Astrocyte (in vitro differentiated cells and primary cell): Measurements from ENCODE around the gene ZNF487.

Experiments used
- EZH2 ChIP-seq: IDR thresholded peaks from 2 replicates; pipeline ENCODE4 v1.6.1; 2012; ENCODE audit warnings: mild to moderate bottlenecking, low read length, inconsistent platforms; ENCODE audit not compliant: insufficient read depth
- TF ChIP-seq, protein P1 (sequence below): IDR thresholded peaks from 2 replicates; pipeline ENCODE4 v1.5.1; 2011; ENCODE audit warnings: low read depth, mild to moderate bottlenecking, inconsistent platforms, low read length, moderate library complexity; ENCODE audit not compliant: insufficient read depth

DNA sequence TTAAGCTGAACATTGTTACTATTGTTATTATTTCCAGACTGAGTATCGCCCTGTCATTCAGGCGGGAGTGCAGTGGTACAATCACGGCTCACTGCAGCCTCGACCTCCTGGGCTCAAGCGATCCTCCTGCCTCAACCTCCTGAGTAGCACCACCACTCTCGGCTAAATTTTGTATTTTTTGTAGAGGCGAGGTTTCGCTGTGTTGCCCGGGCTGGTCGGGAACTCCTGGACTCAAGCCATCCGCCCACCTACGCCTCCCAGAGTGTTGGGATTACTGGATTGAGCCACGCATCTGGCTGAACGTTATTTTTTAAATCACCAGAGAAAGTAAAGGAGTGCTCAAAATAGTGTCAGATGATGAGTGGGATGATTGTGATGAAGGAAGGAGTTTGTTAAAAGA is 26.6 kb upstream of the ZNF487 start:
- TF ChIP-seq, protein P1, sequence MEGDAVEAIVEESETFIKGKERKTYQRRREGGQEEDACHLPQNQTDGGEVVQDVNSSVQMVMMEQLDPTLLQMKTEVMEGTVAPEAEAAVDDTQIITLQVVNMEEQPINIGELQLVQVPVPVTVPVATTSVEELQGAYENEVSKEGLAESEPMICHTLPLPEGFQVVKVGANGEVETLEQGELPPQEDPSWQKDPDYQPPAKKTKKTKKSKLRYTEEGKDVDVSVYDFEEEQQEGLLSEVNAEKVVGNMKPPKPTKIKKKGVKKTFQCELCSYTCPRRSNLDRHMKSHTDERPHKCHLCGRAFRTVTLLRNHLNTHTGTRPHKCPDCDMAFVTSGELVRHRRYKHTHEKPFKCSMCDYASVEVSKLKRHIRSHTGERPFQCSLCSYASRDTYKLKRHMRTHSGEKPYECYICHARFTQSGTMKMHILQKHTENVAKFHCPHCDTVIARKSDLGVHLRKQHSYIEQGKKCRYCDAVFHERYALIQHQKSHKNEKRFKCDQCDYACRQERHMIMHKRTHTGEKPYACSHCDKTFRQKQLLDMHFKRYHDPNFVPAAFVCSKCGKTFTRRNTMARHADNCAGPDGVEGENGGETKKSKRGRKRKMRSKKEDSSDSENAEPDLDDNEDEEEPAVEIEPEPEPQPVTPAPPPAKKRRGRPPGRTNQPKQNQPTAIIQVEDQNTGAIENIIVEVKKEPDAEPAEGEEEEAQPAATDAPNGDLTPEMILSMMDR = no peak
- TF ChIP-seq EZH2 = no peak
